Measurements from ENCODE around the gene TNFRSF12A. TPM values are rescaled to one million over a fixed set of nuclear protein-coding genes. Genes with fewer than 3 reads are reported as not detected.

Gene TNFRSF12A
- total and polyA plus RNA-seq, 2 of the 8 experiments (the other 6 are each of a cell fraction or from before 2014, with no cell fraction given): 81.0 to 82.5 TPM

DNA sequence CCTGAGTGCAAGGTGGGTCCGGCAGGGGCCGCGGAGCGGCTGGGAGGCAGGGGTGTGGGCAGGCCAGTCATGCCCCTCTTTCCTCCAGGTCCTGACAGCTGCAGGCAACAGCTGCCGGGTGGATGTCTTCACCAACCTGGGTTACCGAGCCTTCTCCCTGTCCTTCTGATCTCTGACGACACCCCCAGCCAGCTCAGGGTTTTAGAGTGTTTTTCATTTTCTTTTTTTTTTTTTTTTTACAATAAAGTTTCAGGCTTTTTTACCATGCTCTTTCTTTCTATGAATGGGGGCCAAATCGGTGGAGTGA, 7.3 kb downstream of the TNFRSF12A start (continued):
- TF ChIP-seq CHD7 (IDR thresholded peaks at IDR 0.05; ENCODE audit: insufficient replicate concordance, low read length) (no peak), POLR2AphosphoS5 (IDR thresholded peaks at IDR 0.05; ENCODE audit: low read depth, low read length) (no peak), SP4 (IDR thresholded peaks at IDR 0.05; ENCODE audit: low read length) (no peak), EZH2 (IDR thresholded peaks at IDR 0.05; ENCODE audit: low read depth, low read length, severe bottlenecking) (no peak), NANOG (IDR thresholded peaks at IDR 0.05; ENCODE audit: insufficient read depth, low read depth, low read length, poor library complexity, severe bottlenecking) (no peak), CTCF (IDR thresholded peaks at IDR 0.05; ENCODE audit: control extremely low read depth in 1 of 3, insufficient read depth in 1 of 3, low read depth in 1 of 3, low read length in 3 of 3) (no peak), BRCA1 (IDR thresholded peaks at IDR 0.05; ENCODE audit: low read depth, low read length) (no peak), TBP (IDR thresholded peaks at IDR 0.05; ENCODE audit: low read depth, low read length) (no peak), ASH2L (IDR thresholded peaks at IDR 0.05; ENCODE audit: low read length) (no peak), ZNF274 (IDR thresholded peaks at IDR 0.05; ENCODE audit: borderline replicate concordance, extremely low read depth, low read length) (no peak)
